HG03520 (cell line): ENCODE measurements around the gene RNASEH2B.

ENCODE experiments used
- ATAC-seq: cut with Tn5 transposase; IDR thresholded peaks from one replicate; pipeline ENCODE4 v1.9.1; 2021; ENCODE audit warnings: mild to moderate bottlenecking, moderate library complexity; ENCODE audit not compliant: unreplicated experiment

The RNASEH2B gene

GRCh38 chr13:50934735-50935435 lies 25.3 kb downstream of the RNASEH2B start:
- ATAC-seq = no peak

GRCh38 chr13:50936679-50937078 lies 27.1 kb downstream of the RNASEH2B start:
- ATAC-seq = no peak

GRCh38 chr13:50940509-50940908 lies 30.9 kb downstream of the RNASEH2B start:
- ATAC-seq = no peak

- no peak for ATAC-seq
Measured at GRCh38 chr13:50941146-50941545, 31.6 kb downstream of the RNASEH2B start.

- ATAC-seq = no peak
Measured at GRCh38 chr13:50942630-50943311, 33.2 kb downstream of the RNASEH2B start.

- ATAC-seq = no peak
Measured at GRCh38 chr13:50945669-50946068, 36.1 kb downstream of the RNASEH2B start.

- no peak for ATAC-seq
Measured at GRCh38 chr13:50948601-50949000, 39.0 kb downstream of the RNASEH2B start.

- no peak for ATAC-seq
Measured at GRCh38 chr13:50950849-50951248, 41.3 kb downstream of the RNASEH2B start.

GRCh38 chr13:50951366-50951765 lies 41.8 kb downstream of the RNASEH2B start:
- ATAC-seq = no peak

- ATAC-seq = no peak
Measured at GRCh38 chr13:50955241-50955640, 45.6 kb downstream of the RNASEH2B start.

GRCh38 chr13:50955798-50956197 lies 46.2 kb downstream of the RNASEH2B start:
- no peak for ATAC-seq

GRCh38 chr13:50957620-50958019 lies 48.0 kb downstream of the RNASEH2B start:
- no peak for ATAC-seq

GRCh38 chr13:50969691-50970090 lies 60.1 kb downstream of the RNASEH2B start:
- ATAC-seq = no peak

GRCh38 chr13:50970956-50971355 lies 61.4 kb downstream of the RNASEH2B start:
- ATAC-seq = no peak

GRCh38 chr13:50974268-50974667 lies 64.7 kb downstream of the RNASEH2B start:
- no peak for ATAC-seq

GRCh38 chr13:50979187-50979586 lies 69.6 kb downstream of the RNASEH2B start:
- no peak for ATAC-seq

GRCh38 chr13:50981686-50982085 lies 72.1 kb downstream of the RNASEH2B start:
- ATAC-seq = no peak

GRCh38 chr13:50989476-50989875 lies 79.9 kb downstream of the RNASEH2B start:
- no peak for ATAC-seq

- ATAC-seq = no peak
Measured at GRCh38 chr13:50990065-50990817, 80.7 kb downstream of the RNASEH2B start.

- no peak for ATAC-seq
Measured at GRCh38 chr13:50990818-50991506, 81.4 kb downstream of the RNASEH2B start.
